ENCODE results near the gene C1QL2.

DNA sequence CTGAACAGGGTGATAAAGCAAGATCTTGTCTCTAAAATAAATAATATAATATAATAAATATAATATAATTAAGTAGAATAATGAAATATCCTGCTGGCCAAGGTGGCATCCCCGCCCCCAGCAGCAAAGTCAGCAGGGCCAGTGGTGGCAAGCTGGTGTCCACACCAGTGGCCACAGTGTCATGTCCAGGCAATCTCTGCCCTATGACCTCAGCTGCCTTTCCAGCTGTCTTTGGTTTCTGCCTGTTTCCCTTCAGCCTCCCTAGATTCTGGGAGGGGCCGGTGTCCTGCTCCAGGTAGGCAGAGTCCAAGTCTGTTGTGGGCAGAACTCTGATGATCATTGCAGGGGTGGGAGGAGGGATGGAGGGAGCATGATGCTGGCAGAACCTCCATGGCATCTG is 48.9 kb upstream of the C1QL2 start:
- TF ChIP-seq, protein P1, sequence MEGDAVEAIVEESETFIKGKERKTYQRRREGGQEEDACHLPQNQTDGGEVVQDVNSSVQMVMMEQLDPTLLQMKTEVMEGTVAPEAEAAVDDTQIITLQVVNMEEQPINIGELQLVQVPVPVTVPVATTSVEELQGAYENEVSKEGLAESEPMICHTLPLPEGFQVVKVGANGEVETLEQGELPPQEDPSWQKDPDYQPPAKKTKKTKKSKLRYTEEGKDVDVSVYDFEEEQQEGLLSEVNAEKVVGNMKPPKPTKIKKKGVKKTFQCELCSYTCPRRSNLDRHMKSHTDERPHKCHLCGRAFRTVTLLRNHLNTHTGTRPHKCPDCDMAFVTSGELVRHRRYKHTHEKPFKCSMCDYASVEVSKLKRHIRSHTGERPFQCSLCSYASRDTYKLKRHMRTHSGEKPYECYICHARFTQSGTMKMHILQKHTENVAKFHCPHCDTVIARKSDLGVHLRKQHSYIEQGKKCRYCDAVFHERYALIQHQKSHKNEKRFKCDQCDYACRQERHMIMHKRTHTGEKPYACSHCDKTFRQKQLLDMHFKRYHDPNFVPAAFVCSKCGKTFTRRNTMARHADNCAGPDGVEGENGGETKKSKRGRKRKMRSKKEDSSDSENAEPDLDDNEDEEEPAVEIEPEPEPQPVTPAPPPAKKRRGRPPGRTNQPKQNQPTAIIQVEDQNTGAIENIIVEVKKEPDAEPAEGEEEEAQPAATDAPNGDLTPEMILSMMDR (IDR thresholded peaks at IDR 0.05; ENCODE audit: poor library complexity) = no peak
- no peak for TF ChIP-seq EZH2phosphoT487 (IDR thresholded peaks at IDR 0.05; ENCODE audit: low read depth, severe bottlenecking, unreplicated experiment)
- no peak for TF ChIP-seq EZH2 (IDR thresholded peaks at IDR 0.05; ENCODE audit: borderline replicate concordance)
